NCI-H1436 (cell line): ENCODE measurements around the gene NCKAP5L.
A peak's percentile ranks its signal among the peaks of the same experiment; 100 is the strongest.
"Not testable (repeated sequence)": the region's sequence is repeated elsewhere in the genome, so short reads cannot be mapped to it uniquely, and the experiment has no call there.

ENCODE experiments used
- DNase-seq: peaks from one replicate; lab custom pipeline; 2025; lab: John Stamatoyannopoulos, UW

NCKAP5L gene, protein sequence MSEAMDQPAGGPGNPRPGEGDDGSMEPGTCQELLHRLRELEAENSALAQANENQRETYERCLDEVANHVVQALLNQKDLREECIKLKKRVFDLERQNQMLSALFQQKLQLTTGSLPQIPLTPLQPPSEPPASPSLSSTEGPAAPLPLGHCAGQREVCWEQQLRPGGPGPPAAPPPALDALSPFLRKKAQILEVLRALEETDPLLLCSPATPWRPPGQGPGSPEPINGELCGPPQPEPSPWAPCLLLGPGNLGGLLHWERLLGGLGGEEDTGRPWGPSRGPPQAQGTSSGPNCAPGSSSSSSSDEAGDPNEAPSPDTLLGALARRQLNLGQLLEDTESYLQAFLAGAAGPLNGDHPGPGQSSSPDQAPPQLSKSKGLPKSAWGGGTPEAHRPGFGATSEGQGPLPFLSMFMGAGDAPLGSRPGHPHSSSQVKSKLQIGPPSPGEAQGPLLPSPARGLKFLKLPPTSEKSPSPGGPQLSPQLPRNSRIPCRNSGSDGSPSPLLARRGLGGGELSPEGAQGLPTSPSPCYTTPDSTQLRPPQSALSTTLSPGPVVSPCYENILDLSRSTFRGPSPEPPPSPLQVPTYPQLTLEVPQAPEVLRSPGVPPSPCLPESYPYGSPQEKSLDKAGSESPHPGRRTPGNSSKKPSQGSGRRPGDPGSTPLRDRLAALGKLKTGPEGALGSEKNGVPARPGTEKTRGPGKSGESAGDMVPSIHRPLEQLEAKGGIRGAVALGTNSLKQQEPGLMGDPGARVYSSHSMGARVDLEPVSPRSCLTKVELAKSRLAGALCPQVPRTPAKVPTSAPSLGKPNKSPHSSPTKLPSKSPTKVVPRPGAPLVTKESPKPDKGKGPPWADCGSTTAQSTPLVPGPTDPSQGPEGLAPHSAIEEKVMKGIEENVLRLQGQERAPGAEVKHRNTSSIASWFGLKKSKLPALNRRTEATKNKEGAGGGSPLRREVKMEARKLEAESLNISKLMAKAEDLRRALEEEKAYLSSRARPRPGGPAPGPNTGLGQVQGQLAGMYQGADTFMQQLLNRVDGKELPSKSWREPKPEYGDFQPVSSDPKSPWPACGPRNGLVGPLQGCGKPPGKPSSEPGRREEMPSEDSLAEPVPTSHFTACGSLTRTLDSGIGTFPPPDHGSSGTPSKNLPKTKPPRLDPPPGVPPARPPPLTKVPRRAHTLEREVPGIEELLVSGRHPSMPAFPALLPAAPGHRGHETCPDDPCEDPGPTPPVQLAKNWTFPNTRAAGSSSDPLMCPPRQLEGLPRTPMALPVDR (N-terminal part only)

DNA sequence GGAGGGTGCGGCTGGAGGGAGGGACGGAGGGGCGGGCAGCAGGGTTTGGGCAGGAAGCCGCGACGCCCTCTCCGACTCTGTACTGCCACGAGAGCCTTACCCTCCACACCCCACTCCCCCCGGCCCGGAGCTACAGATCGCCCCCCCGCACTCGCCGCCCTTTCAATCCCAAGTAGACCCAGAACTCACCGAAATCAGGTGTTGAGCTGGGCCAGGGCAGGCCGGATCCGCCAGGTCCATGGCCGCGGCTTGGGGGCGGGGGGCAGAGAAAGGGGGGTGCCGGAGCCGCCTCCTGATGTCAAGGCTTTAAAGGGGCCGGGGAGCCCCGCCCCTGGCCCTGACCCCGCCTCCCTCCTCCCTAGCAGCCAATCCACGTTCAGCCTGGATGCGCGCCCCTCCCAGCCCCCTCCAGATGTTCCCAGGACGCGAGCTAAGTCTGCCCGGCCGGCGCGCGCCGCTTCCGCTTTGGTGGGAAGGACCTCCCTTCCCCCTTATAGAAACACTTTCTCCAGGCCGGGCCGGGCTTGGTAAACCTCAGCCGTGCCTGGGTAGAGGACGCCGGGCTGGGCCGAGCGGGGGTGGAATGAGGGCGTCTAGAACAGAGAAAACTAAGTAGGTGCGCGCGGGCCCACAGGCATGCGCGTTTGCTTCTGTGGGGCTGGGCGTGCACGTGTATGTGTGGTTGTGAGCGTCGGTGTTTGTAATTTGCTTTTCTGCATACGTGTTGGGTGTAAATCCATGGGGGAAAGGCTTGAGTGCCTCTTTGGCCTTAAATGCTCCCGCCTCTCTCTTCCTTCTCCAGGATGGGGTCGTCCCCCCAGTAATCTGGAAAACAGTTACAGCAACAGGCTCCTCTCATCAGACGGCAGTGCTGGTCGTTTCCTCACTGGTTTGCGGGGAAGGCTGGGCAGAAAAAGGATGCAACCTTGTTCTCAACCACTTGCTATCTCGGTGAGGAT is at the start of gene NCKAP5L:
TSS of gene NCKAP5L (minus strand) at position 281 of the 959 bp plus-strand sequence. CDS start 24,369 bp downstream, outside the sequence.
- DNase-seq: peak; percentile 85

DNA sequence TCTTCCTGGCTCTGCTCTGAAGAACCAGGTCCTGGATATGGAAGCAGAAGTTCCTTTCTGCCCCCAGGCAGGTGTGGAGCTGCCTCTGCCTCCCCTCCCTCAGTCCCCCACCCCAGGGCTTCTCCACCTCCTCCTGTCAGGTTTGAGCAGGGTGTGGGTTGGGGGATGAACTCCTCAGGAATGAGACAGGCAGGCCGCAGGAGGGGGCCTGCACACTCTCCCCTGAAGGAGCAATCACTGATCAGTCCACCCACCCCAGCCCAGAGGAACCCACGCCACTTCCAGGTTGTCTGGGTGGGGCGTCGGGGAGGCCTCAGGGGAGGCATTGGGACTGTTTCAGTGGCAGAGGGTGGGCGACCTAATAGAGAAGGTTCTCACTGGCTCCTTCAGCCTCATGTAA is 48.9 kb upstream of the NCKAP5L start:
- DNase-seq: no peak

DNA sequence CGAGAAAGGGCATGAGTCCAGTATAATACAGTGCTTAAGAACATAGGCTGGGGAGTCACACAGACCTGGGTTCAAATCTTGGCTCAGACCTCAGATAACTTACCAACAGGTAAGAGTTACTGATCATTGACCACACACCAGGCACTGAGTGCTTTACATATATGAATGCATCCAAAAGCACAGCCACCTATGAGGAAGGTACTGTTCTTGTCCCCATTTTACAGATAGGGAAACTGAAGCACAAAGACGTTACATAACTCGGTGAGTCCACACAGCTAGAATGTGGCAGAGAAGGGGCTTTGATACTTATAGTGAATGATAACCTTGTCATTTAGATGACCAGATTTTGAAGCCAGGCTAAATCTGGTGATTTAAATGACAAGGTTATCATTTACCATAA is 47.9 kb upstream of the NCKAP5L start:
- DNase-seq: no peak

DNA sequence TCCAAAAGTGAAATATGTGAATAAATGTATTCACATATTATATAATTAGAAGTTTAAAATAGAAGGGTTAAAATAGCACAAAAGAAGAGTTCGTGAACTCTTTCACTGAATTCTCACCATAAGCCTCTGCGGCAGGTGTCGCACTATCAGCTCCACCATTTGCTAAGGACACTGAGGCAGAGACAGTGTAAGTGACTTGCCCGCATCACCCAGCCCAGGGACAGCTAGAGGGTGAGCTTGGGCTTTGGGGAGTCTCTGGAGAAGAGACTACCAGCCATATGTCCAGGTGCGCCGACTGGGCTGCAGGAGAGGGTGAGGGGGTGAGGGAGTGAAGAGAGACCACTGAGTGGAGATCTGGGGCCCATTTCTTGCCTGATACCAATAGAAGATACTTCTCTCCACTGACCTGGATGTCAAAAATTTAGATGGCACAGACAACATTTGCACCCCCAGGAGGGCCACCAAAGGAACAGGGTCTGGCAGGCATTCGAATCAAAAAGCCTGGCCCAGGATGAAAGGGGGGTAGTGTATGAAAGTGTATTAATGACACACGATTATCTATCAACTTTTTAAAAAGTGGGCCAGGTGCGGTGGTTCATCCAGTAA is 47.0 kb upstream of the NCKAP5L start:
- DNase-seq: no peak

DNA sequence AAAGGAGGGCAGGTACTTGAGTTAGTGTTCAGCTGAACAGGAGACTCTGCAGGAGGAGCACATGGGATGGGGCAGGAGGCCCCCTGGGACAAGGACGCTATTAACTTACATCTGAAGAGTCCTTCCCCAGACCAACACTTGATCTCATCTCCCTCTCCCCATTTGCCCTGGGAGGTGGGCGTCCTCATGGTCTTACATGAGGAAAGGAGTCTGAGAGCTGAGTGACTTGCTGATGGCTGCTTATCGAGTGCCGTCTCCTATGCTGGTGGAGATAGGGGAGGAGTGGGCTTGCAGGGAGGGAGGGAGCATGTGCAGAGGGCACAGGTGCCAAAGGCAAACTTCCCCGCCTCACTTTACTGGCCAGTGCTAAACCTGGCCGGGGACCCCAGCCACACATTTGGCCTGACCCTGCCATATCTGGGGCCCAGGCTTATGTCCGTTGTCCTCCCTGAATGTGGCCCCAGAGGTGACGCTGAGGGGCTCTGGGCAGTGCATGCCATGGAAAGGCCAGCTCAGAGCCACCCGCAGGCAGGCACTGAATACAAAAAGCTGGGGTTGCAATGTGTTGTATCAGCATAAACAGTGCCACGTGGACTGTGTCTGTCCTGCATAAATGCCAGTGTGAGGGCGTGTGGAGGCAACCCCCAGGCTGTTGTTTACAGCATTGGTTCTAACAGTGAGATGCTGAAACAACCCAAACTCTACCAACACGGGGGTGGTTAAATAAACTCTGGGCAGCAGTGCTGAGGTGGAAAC is 46.1 kb upstream of the NCKAP5L start:
- DNase-seq: no peak

DNA sequence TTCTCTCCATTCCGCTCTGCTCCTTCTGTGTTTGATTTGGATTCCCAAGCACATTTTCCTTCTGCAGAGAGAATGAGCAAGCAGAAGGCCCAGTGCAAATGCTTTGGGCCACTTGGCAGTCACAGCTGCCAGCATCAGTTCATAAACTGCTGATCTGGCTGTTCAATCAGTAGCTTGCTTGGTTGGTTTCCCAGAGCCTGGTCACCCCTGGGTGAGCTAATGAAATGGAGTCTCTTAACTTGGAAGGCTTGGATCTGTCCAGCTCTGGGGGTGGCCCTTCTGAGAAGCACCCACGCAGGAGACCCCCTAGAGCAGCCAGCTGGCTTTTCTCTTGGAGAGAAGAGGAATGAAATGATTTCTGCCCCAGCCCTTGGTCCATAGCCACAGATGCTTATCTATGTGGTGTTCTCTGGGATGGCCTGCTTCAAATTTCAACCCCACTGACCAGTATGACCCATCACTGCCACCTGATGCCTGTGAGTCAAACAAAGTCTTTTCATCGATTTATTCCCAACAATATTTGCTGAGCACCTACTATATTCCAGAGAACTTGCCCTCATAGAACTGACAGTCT is 45.2 kb upstream of the NCKAP5L start:
- DNase-seq: no peak

DNA sequence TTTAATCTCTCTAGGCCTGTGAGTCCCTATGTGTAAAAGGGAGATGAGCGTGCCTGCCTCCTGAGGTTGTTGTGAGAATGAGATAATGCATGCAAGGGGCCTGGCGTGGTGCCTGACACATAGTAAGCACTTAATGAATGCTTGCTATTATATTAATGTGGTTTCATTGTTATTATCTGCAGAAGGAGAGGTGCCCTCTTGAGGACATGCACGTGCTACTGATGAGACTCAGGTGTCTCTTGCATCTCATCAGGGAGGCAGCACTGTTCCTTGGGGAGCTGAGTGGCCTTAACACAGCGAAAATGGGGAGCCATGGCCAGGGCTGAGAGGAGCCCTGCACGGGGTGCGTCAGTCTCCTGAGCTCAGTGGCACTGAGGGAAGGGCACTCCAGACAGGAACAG is 44.6 kb upstream of the NCKAP5L start:
- DNase-seq: peak; percentile 7

DNA sequence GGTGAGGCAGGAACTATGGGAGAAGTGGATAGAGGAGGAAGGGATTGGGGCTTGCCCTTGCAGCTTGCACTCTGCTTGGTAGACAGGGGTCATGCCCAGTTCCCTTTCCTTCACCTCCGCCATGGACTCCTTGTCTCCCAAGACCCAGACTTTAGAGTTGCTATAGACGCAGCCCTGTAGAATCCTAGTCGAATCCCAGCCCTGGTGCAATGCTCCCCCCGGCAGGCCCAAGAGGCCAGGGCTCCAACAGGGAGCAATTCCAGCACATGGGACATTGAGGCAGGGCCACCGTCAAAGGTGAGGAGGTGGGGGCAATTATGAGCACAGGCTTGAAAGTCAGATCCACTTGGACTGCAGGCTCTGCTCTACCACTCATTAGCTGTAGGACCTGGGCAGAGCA is 44.2 kb upstream of the NCKAP5L start:
- no peak for DNase-seq

DNA sequence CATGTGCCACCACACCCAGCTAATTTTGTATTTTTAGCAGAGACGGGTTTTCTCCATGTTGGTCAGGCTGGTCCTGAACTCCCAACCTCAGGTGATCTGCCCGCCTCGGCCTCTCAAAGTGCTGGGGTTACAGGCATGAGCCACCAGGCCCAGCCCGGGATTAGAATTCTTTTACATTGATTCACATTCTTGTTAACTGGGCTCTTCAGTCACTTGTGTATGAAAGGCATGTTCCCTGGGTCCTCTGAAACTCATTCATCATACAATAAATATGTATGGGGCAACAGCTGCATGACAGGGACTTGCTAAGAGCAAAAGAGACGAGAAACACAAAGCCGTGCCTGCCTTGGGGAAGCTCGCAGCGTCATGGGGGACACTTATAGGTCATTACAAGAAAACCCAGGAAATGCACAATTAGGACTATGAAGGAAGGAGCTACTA is 43.6 kb upstream of the NCKAP5L start:
- not testable (repeated sequence) for DNase-seq

DNA sequence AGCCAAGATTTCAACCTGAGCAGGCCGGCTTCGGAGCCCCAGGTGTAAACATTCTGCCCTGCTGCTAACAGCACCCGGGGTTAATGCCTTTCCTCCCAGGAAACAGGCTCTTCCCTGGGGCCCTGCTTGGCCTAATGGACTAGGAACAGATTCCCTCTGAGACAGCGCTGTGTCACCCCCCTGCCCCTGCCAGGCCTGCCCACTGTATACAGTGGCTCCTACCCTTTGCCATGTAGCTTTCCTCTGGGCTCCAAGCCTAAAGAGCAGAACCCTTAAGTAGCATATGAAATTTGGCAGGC is 43.0 kb upstream of the NCKAP5L start:
- no peak for DNase-seq

DNA sequence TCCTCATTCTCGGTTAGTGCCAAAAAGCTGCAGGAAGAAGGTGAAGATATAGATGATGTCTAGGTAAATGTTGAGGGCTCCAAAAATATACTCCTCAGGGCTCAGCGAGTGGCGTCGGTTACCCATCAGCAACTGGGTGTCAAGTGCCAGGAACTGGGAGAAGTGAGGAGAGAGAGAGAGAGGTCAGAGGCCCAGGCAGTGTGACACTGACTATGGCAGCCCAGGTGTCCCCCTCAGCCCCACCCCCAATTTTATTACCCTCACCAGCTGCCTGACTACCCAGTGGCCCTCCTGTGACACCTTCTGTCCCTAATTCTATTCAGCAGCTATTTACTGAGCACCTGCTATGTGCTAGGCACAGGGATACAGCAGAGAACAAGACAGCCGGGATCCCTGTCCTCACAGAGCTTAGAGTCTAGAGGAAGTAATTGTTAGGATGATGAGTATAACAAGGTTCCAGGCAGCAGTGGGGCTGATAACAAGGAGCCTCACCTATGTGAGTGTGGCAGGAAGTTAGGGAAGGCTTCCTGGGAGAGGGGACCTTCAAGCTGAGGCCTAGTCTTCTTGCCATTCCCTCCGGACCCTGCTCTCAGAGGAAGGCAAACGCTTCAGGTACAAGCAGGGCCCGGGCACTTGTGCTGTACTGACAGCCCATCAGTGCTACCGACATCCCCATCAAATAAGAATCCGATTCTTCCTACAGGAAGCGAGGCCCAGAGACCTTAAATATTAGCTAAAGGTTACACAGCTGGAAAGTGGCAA is 42.5 kb upstream of the NCKAP5L start:
- no peak for DNase-seq

DNA sequence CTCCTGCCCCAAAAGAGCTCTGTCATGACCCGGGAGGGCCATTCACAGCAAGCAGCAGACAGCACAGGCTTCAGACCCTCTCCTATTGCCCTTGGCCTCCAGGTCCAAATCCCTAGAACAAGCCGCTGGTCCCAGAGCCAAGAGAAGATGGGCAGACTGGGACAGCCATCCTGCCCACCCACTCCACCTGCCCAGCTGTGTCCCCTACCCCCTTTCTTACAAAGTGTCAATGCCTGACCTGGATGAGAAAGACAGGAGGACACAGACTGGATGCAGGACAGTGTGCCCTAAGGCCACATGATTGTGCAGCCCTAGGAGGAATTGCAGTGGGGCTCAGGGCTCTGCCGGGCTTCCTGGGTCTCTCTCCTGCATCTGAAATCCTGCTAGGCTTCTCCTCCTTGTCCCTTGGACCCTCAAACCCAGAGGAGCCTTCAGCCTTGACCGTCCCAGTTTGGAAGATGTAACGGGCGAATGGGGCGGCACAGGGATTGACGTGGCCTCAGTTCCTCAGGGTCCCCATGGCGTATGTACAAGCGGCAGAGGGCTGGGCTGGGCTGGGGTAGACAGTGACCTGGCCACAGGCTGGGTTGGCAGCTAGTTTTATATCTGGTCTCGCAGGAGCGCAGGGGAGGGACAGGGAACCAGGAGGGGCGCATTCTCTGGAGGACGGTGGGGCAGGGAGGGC is 41.7 kb upstream of the NCKAP5L start:
- DNase-seq: no peak

DNA sequence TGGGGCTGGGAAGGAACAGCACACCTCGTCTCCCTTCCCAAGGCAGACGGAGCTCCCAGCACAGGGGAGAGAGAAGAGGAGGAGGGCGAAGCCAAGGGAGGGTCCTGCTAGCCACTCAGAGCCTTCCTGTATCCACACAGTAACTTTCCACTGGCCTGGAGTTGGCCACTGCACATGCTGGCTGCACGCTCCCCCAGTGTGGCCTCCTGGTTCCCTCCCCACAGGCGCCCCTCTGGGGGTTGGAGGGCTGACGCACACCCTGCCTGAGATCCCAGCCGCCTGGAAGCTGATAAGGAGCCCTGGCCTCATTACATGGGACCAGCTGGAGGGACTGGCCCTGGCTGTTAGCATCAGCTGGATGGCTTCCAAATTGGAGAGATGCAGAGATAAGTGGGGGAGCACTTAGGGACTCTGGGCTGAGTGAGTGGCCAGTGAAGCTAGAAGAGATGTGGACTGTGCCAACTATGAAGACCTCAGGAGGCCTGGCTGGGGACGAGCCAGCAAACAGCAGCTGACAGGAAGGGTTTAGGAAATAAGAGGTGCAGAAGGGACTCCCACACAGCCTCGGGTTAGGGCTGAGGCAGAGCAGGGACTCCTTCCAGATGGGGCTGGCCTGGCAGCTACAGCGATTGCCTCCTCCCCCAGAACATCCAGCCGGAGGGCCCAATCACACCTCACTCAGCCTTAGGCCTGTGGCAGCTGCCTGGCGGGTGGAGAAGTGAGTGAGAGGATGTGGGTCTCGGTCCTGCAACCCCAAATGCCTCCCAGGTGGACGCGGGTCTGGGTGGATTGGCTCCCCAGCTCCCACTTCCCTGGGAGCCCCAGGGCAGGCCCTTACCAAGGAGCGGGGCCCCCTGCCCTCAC is 41.0 kb upstream of the NCKAP5L start:
- DNase-seq: peak; percentile 76

DNA sequence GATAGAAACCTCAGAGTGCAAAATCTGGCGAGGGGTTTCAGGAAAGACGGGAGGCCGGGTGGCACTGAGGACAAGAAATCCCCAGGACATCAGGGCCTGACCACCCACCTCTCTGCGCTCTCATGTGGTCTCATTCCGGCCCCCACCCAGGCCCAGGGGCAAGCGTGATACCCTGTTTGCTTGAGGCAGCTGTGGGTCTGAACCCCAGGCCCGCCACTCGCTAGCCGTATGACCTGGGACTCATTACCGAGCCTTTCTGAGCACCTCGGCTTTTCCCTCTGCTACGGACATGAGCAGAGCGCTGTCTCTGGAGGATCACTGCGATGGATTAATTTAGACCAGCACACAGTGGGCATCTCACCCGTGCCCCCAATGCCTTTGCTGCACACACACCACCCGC is 40.2 kb upstream of the NCKAP5L start:
- no peak for DNase-seq

DNA sequence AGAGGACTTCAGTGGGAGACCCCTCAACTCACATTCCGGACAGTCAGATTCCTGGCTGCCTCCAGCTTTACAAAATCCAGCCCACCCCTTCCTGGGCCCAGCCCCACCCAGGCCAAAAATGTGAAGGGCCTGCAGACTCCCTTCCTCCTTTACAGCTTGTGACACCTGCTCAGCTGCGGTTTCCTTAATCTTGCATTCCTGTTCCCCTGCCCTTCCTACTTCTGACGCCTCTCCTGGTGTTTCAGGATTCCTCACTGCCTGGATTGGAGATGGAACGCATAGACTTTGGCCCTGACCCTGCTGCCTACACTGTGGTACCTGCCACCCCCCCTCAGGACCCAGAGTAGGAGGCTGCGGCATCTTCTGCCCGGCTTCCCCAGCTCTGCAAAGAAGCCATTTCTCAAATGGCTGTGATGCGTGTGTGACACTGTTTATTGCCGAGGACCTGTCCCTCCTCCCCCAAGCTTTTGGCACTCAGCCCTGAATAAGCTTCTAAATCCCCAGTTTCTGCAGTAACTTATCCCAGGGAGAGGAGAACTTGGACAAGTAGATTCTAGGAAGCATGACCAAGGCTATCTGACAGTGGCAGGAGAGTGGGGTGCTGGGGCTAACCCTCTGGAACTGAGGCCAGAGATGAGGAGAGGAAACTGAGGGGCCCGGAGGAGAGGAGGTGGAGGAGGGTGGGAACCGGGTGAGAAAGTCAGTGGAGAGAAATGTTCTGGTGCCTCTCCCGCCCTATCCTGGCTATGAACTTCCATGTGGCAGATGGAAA is 39.5 kb upstream of the NCKAP5L start:
- DNase-seq: no peak

DNA sequence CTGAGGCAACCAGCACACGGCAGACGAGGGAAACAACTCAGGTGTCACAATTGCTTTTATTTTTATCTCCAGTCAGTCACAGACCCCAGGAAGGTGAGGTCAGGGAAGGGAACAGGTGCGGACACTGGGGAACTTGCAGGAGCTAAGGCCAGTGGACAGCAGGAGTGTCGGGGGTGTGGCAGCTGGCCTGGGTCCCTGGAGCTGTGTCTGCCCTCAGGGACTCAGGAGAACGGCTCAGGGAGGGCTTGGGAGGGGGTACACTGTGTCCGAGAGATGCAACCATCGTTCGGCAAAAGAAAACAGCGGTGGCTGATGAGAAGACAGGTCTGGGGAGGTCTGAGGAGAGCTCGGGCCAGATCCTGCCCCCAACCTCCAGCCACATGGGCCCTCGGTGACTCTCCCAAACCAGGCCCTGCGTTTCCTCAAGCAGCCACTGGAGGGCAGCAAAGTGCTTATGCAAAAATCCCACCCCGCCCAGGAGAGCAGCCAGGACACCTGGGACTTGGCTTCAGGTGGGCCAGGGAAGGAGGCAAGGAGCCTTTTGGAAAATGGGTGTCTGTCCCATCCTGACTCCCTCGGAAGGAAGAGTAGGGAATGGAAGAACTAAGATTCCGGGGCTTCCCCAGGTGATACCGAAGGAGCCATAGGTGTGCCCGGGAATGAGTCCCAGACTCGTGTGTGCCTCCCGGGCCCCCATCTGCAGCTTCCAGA is 38.8 kb upstream of the NCKAP5L start:
- peak; percentile 46 for DNase-seq
